DMS79 treated with DMSO at 0.1 percent for 48 hours (cell line): Measurements from ENCODE around the gene MTHFD1.

Source experiments
- DNase-seq: peaks from one replicate; lab custom pipeline; 2025; lab: John Stamatoyannopoulos, UW

Gene MTHFD1

DNA sequence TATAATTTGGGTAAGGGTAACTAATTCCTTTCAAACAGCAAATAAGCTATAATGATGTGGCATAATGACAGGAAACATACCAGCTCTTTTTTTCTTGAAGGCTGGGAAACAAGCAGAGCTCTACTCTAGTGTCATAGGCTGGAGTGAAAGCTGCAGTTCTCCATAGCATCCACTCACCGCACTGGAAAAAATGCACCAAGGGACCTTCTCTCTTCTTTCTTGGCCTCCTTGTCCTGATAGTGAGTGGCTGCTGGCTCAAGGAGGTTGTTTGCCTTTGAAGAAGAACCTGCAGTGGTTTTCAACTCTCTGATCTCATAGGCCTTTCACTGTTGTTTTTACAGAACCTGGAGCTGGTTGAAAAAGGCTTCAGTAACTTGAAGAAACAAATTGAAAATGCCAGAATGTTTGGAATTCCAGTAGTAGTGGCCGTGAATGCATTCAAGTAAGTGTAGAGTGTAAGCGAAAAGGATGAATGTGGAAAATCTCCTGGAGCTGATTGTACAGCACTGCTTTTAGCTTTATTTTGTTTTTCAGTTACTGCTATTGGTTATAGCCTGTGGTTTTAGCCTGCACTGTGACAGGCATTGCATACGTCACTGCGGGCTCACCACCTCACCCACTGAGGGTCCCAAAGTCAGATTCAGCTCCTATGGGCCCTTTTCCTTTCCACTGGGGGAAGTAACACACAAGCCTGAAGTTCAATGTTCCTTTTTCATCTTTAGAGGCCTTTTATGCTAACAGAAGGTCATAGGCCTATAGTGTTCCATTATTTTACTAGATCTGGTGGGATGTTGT, 59.9 kb downstream of the MTHFD1 start:
- DNase-seq, result no peak

GRCh38 chr14:64450255-64450654, 62.1 kb downstream of the MTHFD1 start:
- no peak for DNase-seq

GRCh38 chr14:64454671-64455070, 66.5 kb downstream of the MTHFD1 start:
- DNase-seq, result no peak

DNA sequence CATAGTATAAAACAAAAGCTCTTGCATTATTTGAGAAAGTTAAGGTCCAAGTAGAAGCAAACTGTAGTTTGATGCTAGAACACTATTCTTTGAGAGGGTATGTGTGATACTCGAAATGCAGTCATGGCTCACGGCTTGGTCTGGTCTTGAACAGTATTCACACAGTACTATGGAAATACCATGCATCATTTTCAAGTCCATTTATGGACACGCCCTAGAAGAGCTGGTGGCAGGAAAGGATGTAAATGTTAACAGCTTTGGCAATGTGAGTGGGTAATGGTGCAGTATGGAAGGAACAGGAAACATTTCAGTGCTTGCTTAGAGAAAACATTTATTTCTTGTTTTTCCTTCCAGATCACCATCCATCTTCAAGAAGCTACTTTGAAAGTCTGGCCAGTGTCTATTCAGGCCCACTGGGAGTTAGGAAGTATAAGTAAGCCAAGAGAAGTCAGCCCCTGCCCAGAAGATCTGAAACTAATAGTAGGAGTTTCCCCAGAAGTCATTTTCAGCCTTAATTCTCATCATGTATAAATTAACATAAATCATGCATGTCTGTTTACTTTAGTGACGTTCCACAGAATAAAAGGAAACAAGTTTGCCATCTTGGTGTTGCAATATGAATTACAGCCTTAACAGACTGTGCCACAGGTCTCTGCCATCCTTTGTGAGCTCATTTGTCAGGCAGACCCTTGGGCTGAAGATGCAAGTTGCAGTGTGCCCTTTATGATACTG, 71.4 kb downstream of the MTHFD1 start:
- DNase-seq, result no peak

DNA sequence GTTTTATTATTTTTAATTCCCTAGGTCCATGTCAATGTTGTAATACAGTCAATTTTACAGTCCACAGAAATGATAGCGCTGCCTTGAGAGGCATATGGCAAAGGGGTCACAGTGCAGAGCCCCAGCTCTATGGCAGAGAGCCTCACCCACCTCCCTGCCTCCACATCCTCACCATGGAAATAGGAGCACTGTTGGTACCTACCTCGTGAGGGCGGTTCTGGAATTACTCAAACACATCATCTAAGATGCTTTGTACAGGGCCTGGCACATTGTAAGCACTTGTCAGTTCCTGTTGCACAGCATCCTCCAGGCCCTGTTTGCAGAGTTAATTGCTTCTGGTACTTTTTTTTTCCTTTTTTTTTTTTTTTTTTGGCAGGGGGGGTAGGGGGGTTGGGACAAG, 73.1 kb downstream of the MTHFD1 start:
- DNase-seq, result no peak

DNA sequence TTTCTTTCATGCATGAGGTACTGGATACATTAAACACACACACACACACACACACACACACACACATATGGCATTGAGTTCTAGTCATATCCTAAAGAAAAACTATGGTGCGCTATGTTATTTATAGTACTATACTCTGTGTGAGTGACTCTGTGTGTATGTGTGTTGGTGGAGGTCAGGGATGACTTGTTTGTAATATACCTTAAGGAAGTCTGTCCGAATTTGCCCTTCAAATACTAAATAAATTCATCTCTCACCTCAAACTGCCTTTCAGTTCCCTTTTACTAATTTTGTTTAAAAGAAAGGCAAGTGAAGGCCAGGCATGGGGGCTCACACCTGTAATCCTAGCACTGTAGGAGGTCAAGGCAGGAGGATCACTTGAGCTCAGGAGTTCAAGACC, 75.0 kb downstream of the MTHFD1 start:
- no peak for DNase-seq

DNA sequence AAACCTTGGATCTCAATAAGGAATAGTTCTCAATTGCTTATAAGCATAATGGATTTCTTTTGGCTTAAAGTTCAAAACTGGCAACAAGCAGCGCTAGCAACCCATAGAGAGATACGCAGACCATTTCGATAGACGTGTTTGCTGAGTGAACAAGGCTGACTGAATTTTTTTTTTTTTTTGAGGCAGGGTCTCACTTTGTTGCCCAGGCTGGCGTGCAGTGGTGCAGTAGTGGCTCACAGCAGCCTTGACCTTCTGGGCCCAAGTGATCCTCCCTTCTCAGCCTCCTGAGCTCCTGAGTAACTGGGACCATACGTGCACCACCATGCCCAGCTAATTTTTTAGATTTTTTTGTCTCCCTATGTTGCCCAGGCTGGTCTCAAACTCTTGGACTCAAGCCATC, 75.7 kb downstream of the MTHFD1 start:
- no peak for DNase-seq

DNA sequence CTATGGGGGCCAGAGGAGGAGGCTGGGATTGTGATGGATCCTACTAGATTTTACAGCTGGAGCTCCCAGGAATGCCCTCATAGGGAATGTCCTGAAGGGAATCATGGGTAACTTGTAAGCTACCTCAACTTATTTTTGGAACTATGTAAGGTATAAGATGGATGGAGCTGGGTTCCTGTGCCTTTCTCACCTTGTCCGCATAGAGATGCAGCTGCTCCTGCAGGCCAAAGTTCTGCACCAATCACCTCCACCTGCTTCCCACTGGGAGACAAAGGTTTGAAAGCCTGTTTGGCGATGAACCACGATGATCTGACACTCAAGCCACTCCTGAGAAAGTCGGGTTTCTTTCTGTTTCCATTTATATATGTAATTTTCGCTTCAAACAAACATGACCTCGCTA, 76.5 kb downstream of the MTHFD1 start:
- DNase-seq, result peak; percentile 88

DNA sequence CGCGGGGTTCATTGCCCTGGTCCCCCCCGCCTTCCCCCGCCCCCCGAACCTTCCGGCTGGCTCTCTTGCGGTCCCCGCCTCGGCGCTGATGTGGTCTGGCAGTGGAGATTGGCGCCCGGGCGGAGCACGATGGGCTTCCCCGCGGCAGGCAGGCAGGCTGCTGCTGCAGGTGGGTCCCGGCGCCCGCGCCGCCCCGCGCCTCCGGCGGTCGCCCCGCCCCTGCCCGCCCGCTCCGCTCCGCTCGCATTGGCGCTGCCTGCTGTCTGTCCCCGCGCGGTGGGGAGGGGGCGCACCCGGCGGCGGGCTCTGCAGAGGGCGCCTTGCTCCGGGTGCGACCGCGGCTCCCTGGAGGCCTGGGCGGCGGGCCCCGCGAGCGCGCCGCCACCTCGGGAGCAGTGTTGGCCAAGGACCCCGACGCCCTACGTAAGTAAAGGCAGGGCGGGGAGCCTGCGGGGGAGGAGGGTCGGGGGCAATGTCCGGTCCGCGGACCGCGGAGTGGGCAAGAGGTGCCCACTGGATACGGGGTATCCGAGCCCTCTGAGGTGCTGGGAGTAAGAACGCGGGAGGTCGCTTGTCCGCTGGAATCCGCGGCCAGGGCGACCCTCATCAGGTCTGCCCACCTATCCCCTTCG, 77.2 kb downstream of the MTHFD1 start, which contains the start of gene AKAP5:
AKAP5 (plus strand) TSS at position 309 of the 632 bp plus-strand sequence. CDS start 2,896 bp downstream, outside the sequence.
- peak; percentile 88 for DNase-seq

DNA sequence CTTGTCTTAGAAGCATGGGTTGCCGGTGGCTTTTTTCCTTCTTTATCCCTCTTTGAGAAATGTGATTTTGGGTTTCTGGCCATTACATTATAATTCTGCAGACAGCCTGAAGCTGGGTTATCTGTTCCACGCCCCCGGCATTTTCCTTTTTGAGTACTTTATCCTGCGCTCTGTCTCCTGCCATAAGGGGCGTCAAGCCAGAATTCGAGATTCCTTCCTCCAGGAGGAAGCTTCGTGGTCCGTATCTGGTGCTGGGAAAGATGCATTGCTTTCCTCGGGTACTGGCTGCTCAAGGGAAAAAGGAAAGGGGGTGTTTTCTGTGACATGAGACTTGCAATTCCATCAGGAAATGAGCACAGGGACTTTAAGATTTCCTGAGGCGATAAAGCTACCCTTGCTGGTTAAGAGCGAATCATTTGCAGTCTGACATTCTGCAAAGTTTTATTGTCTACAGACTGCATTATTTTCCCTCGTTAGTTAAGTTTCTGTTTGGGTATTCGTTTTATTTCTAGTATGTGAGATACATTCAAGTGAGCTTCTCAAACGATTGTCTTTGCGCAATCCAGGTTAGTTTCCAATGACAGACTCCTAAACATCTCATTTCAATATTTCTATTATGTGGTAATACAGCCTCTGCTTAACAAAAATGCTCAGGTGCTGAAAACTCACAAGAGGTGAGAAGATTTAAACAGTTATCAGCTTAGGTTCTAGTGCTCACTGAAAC, 77.8 kb downstream of the MTHFD1 start:
- DNase-seq, result peak; percentile 72

- no peak for DNase-seq
Observed at GRCh38 chr14:64467101-64467500, 78.9 kb downstream of the MTHFD1 start.

DNA sequence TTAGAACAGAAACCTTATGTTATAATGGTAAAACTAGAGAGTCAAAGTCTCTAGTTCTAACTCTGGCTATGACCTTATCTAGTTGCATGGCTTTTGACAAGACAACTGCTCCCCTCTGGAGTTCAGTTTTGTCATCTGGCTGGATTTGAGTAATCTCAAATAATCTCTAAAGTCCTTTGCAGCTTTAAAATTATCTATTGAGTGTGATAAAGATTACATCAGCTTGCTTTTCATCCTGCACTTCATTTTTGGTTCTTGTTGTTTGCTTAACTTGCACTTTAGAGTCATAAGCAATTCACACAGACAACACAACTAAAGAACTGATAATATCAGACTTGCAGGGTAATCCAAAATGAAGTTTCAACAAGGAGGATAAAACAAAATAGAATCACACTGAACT, 79.4 kb downstream of the MTHFD1 start:
- no peak for DNase-seq

GRCh38 chr14:64468451-64468850, 80.3 kb downstream of the MTHFD1 start:
- DNase-seq, result no peak

DNA sequence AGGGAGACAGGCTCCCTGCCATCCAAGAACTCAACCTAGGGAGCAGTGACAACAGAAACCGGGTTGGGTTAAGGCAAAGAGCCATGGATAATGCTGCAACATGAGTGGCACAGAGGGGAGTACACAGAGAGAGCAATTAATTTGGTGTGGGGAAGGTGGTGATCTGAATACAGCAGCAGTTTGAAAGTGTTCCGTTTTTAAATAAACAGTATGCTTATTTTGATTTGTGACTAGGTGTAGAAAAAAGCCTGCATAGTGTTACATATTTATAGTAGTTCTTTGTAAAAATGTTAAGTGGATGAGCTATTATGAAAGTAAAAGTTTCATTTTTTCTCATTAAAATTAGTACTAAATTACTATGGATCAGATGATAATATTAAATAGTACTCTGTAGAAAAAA, 85.9 kb downstream of the MTHFD1 start:
- no peak for DNase-seq

GRCh38 chr14:64474698-64475097, 86.5 kb downstream of the MTHFD1 start:
- DNase-seq, result no peak

- DNase-seq, result no peak
Observed at GRCh38 chr14:64475585-64476273, 87.6 kb downstream of the MTHFD1 start.

GRCh38 chr14:64476438-64476837, 88.3 kb downstream of the MTHFD1 start:
- DNase-seq, result no peak

GRCh38 chr14:64478634-64479250, 90.6 kb downstream of the MTHFD1 start:
- DNase-seq, result peak; percentile 25

DNA sequence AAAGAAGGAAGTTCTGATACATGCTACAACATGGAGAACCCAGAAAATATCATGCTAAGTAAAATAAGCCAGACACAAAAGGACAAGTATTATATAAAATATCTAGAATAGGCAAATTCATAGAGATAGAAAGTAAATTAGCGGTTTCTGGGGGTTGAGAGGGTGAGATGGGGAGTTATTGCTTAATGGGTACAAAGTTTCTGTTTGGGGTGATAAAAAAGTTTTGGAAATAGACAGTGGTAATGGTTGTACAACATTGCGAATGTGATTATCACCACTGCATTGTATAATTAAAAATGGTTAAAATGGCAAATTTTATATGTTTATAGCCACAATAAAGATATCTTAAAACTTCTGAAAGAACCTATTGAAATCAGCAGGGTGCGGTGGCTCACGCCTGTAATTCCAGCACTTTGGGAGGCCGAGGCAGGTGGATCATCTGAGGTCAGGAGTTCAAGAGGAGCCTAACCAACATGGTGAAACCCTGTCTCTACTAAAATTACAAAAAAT, 100.5 kb downstream of the MTHFD1 start:
- DNase-seq, result no peak

DNA sequence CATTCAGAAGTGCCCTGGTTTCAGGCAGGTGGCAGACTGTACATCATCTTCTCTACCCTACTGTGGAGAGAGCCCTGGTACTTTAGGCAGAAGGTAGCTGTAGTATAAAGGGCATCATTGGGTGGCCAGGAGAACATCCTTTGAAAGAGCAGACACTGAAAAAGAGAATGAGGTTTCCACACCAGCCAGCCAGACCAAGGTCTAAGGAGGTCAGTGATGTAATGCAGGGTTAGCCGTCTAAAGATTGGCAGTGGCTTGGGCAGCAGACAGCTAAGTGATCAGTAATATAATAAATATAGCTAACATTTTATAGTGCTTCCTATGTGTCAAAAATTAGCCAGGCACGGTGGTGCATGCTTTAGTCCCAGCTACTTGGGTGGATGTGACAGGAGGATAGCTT, 103.5 kb downstream of the MTHFD1 start:
- no peak for DNase-seq

GRCh38 chr14:64493455-64493854, 105.3 kb downstream of the MTHFD1 start:
- DNase-seq, result no peak
